NB4 (cell line): ENCODE data around the gene ETNPPL.

Experiments used
- DNase-seq: peaks from one replicate; pipeline ENCODE4 v3.0.0; 2010; ENCODE audit warnings: low read depth
- H3K4me3 ChIP-seq: one replicate; pipeline ENCODE4 v1.5.1; 2011; ENCODE audit warnings: mild to moderate bottlenecking, low read depth, low read length, moderate library complexity
- CTCF ChIP-seq: IDR thresholded peaks from one replicate; pipeline ENCODE4 v1.5.1; 2012; ENCODE audit warnings: low read depth, low read length
- MAX ChIP-seq: IDR thresholded peaks from 2 replicates; pipeline ENCODE4 v1.6.1; 2011; ENCODE audit warnings: low read depth, low read length
- MYC ChIP-seq: IDR thresholded peaks from 2 replicates; pipeline ENCODE4 v1.6.1; 2011; ENCODE audit warnings: low read depth, low read length
- POLR2A ChIP-seq: IDR thresholded peaks from 2 replicates; pipeline ENCODE4 v1.6.1; 2011; ENCODE audit warnings: mild to moderate bottlenecking; ENCODE audit not compliant: insufficient read length; ENCODE audit errors: extremely low read depth

Gene ETNPPL

GRCh38 chr4:108796173-108796572, 33.3 kb upstream of the ETNPPL start:
- no peak overlapping the region for H3K4me3 ChIP-seq
- no peak for DNase-seq
- no peak for TF ChIP-seq CTCF
- no peak for TF ChIP-seq MAX
- no peak for TF ChIP-seq MYC
- no peak for TF ChIP-seq POLR2A

GRCh38 chr4:108795733-108796132, 32.9 kb upstream of the ETNPPL start:
- no peak for DNase-seq
- no peak for TF ChIP-seq MAX
- no peak for TF ChIP-seq MYC
- no peak for TF ChIP-seq POLR2A
- no peak for TF ChIP-seq CTCF
- H3K4me3 ChIP-seq, result no peak overlapping the region

GRCh38 chr4:108794136-108794535, 31.3 kb upstream of the ETNPPL start:
- H3K4me3 ChIP-seq, result no peak overlapping the region
- no peak for DNase-seq
- TF ChIP-seq MYC, result no peak
- TF ChIP-seq MAX, result no peak
- no peak for TF ChIP-seq POLR2A
- no peak for TF ChIP-seq CTCF

- DNase-seq, result no peak
- TF ChIP-seq CTCF, result no peak
- TF ChIP-seq POLR2A, result no peak
- TF ChIP-seq MAX, result no peak
- TF ChIP-seq MYC, result no peak
- no peak overlapping the region for H3K4me3 ChIP-seq
Observed at GRCh38 chr4:108793415-108793814, 30.6 kb upstream of the ETNPPL start.

GRCh38 chr4:108788731-108789130, 25.9 kb upstream of the ETNPPL start:
- no peak overlapping the region for H3K4me3 ChIP-seq
- TF ChIP-seq POLR2A (no peak), CTCF (no peak), MAX (no peak), MYC (no peak)
- no peak for DNase-seq

GRCh38 chr4:108787724-108788123, 24.9 kb upstream of the ETNPPL start:
- no peak overlapping the region for H3K4me3 ChIP-seq
- TF ChIP-seq POLR2A (no peak), MYC (no peak), CTCF (no peak), MAX (no peak)
- no peak for DNase-seq
